ENCODE data around the gene FZD2.

Gene FZD2

DNA sequence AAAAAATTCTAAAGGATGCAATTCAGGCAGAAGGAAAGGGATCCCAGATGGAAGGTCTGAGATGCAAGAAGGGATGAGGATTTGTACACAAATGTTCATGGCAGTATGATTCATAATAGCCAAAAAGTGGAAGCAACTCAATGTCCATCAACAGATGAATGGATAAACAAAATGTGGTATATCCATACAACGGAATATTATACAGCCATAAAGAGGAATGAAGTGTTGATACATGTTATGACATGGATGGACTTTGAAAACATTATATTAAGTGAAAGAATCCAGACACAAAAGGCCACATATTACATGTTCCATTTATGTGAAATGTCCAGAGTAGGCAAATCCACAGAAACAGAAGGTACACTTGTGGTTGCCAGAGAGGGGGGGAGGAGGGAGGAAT, 30.2 kb upstream of the FZD2 start:
- TF ChIP-seq CTCF (IDR thresholded peaks at IDR 0.05; ENCODE audit: insufficient read depth, low read length, poor library complexity, severe bottlenecking), result no peak
- no peaks in the 10 kb centered on the region for H3K36me3 ChIP-seq (ENCODE audit: control insufficient read depth, insufficient read depth, low read length)

DNA sequence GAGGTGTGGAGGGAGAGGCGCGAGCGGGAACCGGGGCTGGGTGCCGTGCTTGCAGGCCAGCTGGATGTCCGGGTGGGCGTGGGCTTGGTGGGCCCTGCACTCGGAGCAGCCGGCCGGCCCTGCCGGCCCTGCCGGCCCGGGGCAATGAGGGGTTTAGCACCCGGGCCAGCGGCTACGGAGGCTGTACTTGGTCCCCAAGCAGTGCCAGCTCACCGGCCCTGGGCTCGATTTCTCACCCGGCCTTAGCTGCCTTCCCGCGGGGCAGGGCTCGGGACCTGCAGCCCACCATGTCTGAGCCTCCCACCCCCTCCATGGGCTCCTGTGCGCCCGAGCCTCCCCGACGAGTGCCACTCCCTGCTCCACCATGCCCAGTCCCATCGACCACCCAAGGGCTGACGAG, 29.3 kb upstream of the FZD2 start:
- no peak for TF ChIP-seq CTCF (IDR thresholded peaks at IDR 0.05; ENCODE audit: insufficient read depth, low read length, poor library complexity, severe bottlenecking)
- no peaks in the 10 kb centered on the region for H3K36me3 ChIP-seq (ENCODE audit: control insufficient read depth, insufficient read depth, low read length)
- no peak for DNase-seq (ENCODE audit: extremely low read depth, insufficient read length)
- H3K4me3 ChIP-seq (replicated peaks; ENCODE audit: low read depth, low read length), result no peak overlapping the region
- no peaks in the 10 kb centered on the region for H3K27me3 ChIP-seq (replicated peaks; ENCODE audit: control insufficient read depth, insufficient read depth, low read length)

More for the DNA sequence above, 30.2 kb upstream of the FZD2 start:
- no peaks in the 10 kb centered on the region for H3K27me3 ChIP-seq (replicated peaks; ENCODE audit: control insufficient read depth, insufficient read depth, low read length)
- no peak for DNase-seq (ENCODE audit: extremely low read depth, insufficient read length)
- H3K4me3 ChIP-seq (replicated peaks; ENCODE audit: low read depth, low read length), result no peak overlapping the region

DNA sequence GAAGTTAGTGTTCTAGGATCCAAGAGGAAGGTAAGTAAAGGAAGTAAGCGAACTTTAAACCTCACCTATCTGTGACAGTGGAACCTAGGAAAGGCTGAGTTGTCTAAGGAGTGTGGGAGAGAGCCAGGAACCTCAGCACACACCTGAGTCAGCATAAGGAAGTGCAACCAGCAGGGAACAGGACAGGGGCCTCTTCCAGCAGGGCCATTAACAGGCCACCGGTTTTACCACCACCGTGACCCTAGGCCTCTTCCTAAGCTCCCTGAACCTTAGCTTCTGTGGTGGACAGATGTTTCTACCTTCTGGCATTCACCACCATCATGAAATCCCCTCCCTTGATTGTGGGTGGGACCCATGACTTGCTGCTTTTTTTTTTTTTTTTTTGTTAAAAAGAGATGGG, 27.4 kb upstream of the FZD2 start:
- Histone ChIP-seq H3K36me3 (ENCODE audit: control insufficient read depth, insufficient read depth, low read length) (no peaks in the 10 kb centered on the region), H3K4me3 (replicated peaks; ENCODE audit: low read depth, low read length) (no peak overlapping the region), H3K27me3 (replicated peaks; ENCODE audit: control insufficient read depth, insufficient read depth, low read length) (no peaks in the 10 kb centered on the region)
- TF ChIP-seq CTCF (IDR thresholded peaks at IDR 0.05; ENCODE audit: insufficient read depth, low read length, poor library complexity, severe bottlenecking), result no peak
- DNase-seq (ENCODE audit: extremely low read depth, insufficient read length), result no peak

DNA sequence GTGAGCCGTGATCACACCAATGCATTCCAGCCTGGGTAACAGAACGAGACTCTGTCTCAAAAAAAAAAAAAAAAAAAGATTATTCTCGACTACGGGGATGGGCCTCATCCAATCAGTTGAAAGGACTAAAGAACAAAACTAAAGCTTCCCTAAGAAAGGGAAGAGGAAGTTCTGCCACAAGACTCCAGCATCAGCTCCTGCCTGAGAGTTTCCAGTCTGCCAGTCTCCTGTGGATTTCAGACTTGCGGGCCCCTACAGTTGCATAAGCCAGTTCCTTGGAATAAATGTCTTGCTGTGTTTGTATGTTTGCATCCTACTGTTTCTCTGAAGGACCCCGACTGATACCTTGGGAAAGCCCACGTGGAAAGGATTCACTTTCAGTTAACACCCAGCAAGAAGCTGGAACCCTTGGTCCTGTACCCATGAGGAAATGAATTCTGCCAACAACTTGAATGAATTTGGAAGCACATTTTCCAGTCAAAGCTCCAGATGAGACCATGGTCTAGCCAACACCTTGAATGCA, 26.3 kb upstream of the FZD2 start:
- H3K36me3 ChIP-seq (ENCODE audit: control insufficient read depth, insufficient read depth, low read length), result no peaks in the 10 kb centered on the region
- H3K4me3 ChIP-seq (replicated peaks; ENCODE audit: low read depth, low read length), result no peak overlapping the region
- TF ChIP-seq CTCF (IDR thresholded peaks at IDR 0.05; ENCODE audit: insufficient read depth, low read length, poor library complexity, severe bottlenecking), result no peak
- DNase-seq (ENCODE audit: extremely low read depth, insufficient read length), result no peak
- no peaks in the 10 kb centered on the region for H3K27me3 ChIP-seq (replicated peaks; ENCODE audit: control insufficient read depth, insufficient read depth, low read length)

DNA sequence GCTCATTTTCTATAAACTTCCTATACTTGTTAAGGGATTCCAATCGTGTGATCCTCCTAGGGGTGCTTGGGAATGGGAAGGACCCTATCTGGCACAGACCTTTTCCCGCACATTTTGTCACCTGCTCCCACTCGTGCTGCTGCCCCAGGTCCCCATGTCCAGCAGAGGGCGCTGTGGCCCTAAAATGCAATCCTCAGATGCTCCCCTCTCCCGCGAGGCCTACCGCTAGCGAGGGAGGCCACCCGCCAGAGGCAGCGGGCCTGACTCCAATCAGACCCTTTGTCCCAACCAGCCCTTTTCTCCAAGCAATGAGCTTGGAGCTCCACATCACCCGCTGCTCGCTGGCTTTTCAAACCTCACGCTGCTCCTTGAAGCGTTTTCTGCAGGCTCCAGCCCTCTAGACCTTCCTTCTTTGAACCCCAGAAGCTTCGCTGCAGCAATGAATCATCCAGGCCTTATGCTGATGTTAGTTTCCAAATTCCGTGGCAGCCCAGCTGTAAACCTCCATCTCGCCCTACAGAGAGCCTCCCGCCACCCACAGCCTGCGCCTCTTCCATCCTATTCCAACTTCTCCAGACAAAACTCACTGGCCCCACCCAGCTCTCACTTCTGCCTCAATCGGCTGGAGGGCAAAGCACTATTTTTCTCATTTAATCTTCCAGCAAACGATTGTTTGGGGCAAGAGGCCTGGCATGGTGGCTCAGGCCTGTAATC, 23.6 kb upstream of the FZD2 start:
- Histone ChIP-seq H3K27me3 (replicated peaks; ENCODE audit: control insufficient read depth, insufficient read depth, low read length) (no peaks in the 10 kb centered on the region), H3K36me3 (ENCODE audit: control insufficient read depth, insufficient read depth, low read length) (no peaks in the 10 kb centered on the region), H3K4me3 (replicated peaks; ENCODE audit: low read depth, low read length) (no peak overlapping the region)
- peak; percentile 98 for TF ChIP-seq CTCF (IDR thresholded peaks at IDR 0.05; ENCODE audit: insufficient read depth, low read length, poor library complexity, severe bottlenecking)
- peak; percentile 75 for DNase-seq (ENCODE audit: extremely low read depth, insufficient read length)

Measured in GM06990 (cell line).